ENCODE results near the gene TMEM150A. TPM values are rescaled to one million over a fixed set of nuclear protein-coding genes. Genes with fewer than 3 reads are reported as not detected.
"Not testable (repeated sequence)": the region's sequence is repeated elsewhere in the genome, so short reads cannot be mapped to it uniquely, and the experiment has no call there.

TMEM150A gene
- total RNA-seq, 4 donors from 2014 or later, result 8.9 to 25.2 (median 21.9) TPM

GRCh38 chr2:85575739-85576138, 26.8 kb downstream of the TMEM150A start:
- WGBS, 2 donors, result 88 to 91% methylated on average over 8 of the region's 8 CpGs
- intact Hi-C loops (cut with DNase I), result no loop called here
- Histone ChIP-seq H3K27ac (peak overlapping the region in 1 of 3 donors; percentile 23), H3K27me3 (no peaks in the 10 kb centered on the region), H3K36me3 (no peaks in the 10 kb centered on the region), H3K9me3 (no peaks in the 10 kb centered on the region), H3K4me3 (replicated peaks in 1 of 3) (no peak overlapping the region), H3K4me1 (peaks cover 21 to 29% of the 10 kb centered on the region in 2 donors)
- no peak for DNase-seq
- TF ChIP-seq CTCF (IDR thresholded peaks at IDR 0.05), result no peak
- TF ChIP-seq POLR2A (IDR thresholded peaks at IDR 0.05), result no peak

GRCh38 chr2:85566265-85566664, 36.2 kb downstream of the TMEM150A start:
- intact Hi-C loops (cut with DNase I), result no loop called here
- WGBS, 2 donors, result 81 to 93% methylated on average over 4 of the region's 4 CpGs

GRCh38 chr2:85564144-85564563, 38.3 kb downstream of the TMEM150A start:
- intact Hi-C loops (cut with DNase I), result no loop called here
- TF ChIP-seq POLR2A (IDR thresholded peaks at IDR 0.05) (no peak), CTCF (IDR thresholded peaks at IDR 0.05) (no peak)
- WGBS, 2 donors, result 90 to 91% methylated on average over 5 of the region's 5 CpGs
- Histone ChIP-seq H3K36me3 (no peaks in the 10 kb centered on the region), H3K4me3 (replicated peaks in 1 of 3) (no peak overlapping the region), H3K27ac (no peak overlapping the region), H3K4me1 (peaks cover 5 to 17% of the 10 kb centered on the region in 2 donors), H3K9me3 (no peaks in the 10 kb centered on the region), H3K27me3 (no peaks in the 10 kb centered on the region)
- DNase-seq, result no peak

More at GRCh38 chr2:85566265-85566664, 36.2 kb downstream of the TMEM150A start:
- DNase-seq, result no peak
- no peak for TF ChIP-seq CTCF (IDR thresholded peaks at IDR 0.05)
- TF ChIP-seq POLR2A (IDR thresholded peaks at IDR 0.05), result no peak
- Histone ChIP-seq H3K27ac (no peak overlapping the region), H3K9me3 (no peaks in the 10 kb centered on the region), H3K36me3 (no peaks in the 10 kb centered on the region), H3K4me1 (peaks cover 5 to 6% of the 10 kb centered on the region in 2 donors), H3K27me3 (no peaks in the 10 kb centered on the region), H3K4me3 (replicated peaks in 1 of 3) (no peak overlapping the region)

GRCh38 chr2:85561280-85562212, 41.0 kb downstream of the TMEM150A start, which contains the start of gene GGCX:
GGCX (minus strand) TSS chr2:85561493; CDS start chr2:85561428, 65 bp downstream.
- peaks cover 5 to 17% of the 10 kb centered on the region in 2 donors for H3K4me1 ChIP-seq
- peak; percentile 96 to 97 for DNase-seq
- no peaks in the 10 kb centered on the region for H3K27me3 ChIP-seq
- peak within 1 kb of the TSS; percentile 62 to 94 (median 79) for H3K27ac ChIP-seq
- 6 to 8% methylated on average over 32 to 37 of the region's 64 CpGs for WGBS, 2 donors
- H3K36me3 ChIP-seq, result no peaks in the 10 kb centered on the region
- peak within 1 kb of the TSS; percentile 75 to 87 (median 80) for H3K4me3 ChIP-seq (replicated peaks in 1 of 3)
- intact Hi-C loops (cut with DNase I), result no loop called here
- TF ChIP-seq POLR2A (IDR thresholded peaks at IDR 0.05) (peak in 1 of 2 donors; percentile 87), CTCF (IDR thresholded peaks at IDR 0.05) (peak in 2 of 6 experiments; percentile 16 to 35)
- H3K9me3 ChIP-seq, result no peaks in the 10 kb centered on the region

GRCh38 chr2:85560812-85561279, 41.7 kb downstream of the TMEM150A start:
- 3 to 7% methylated on average over 5 to 14 of the region's 14 CpGs for WGBS, 2 donors
- intact Hi-C loops (cut with DNase I), result no loop called here
- TF ChIP-seq POLR2A (IDR thresholded peaks at IDR 0.05) (no peak), CTCF (IDR thresholded peaks at IDR 0.05) (no peak)
- Histone ChIP-seq H3K27me3 (no peaks in the 10 kb centered on the region), H3K36me3 (peaks cover 0 to 2% of the 10 kb centered on the region in 2 donors), H3K9me3 (no peaks in the 10 kb centered on the region), H3K4me1 (peaks cover 5 to 17% of the 10 kb centered on the region in 2 donors), H3K27ac (peak overlapping the region; percentile 43 to 94 (median 62)), H3K4me3 (replicated peaks in 1 of 3) (peak overlapping the region; percentile 75 to 87 (median 80))
- DNase-seq, result no peak

GRCh38 chr2:85560403-85560726, 42.1 kb downstream of the TMEM150A start:
- peak overlapping the region in 1 of 3 donors; percentile 75 for H3K4me3 ChIP-seq (replicated peaks in 1 of 3)
- H3K27ac ChIP-seq, result peak overlapping the region in 1 of 3 donors; percentile 94
- intact Hi-C loops (cut with DNase I); H3K27me3 ChIP-seq; H3K9me3 ChIP-seq; DNase-seq; H3K36me3 ChIP-seq: not testable (repeated sequence)
- peaks cover 5 to 17% of the 10 kb centered on the region in 2 donors for H3K4me1 ChIP-seq
- 85% methylated on average over 12 of the region's 12 CpGs for WGBS, 2 donors
